ENCODE data around the gene RABGAP1. TPM values are rescaled to one million over a fixed set of nuclear protein-coding genes. Genes with fewer than 3 reads are reported as not detected.
A peak's percentile ranks its signal among the peaks of the same experiment; 100 is the strongest.

Gene RABGAP1
- total RNA-seq, 2 donors from 2014 or later: 26.3 to 30.8 TPM

DNA sequence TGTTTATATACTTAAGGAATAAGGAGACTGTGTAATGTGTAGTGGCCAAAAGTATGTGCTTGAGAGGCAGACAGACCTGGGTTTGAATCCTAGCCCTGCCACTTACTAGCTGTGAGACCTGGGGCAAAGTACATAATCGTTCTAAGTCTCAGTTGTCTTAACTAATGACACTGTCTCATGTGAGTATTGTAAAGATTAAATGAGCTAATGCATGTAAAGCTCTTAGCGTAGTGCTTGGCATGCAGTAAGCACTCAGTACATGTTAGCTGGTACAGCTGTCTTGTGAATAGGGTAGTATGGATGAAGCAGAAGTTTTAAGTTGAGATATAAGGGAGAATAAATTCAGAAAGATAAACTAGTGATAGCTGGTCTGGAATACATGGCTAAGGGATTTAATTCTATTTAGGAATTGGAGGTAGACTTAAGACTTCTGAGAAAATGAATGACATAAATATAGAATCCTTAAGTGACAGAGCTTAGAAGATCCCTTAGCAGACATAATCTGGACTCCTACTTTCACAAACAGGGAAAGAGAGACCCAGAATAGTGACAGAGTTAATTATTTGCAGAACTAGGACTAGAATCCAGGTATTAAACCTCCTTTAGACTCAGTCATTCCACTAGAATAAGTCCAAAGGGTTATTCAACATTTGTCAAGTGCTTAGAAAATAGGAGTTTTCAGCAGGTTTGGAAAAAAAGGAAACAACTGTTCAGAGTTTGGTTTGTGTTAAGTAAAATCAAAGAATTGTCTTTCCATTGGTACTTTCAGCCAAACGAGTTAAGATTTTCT lies 105.8 kb downstream of the RABGAP1 start:
- peaks cover 0 to 11% of the 10 kb centered on the region in 2 donors for H3K4me1 ChIP-seq
- DNase-seq (ENCODE audit: low spot score): no peak
- H3K36me3 ChIP-seq: no peaks in the 10 kb centered on the region
- TF ChIP-seq, protein P1, sequence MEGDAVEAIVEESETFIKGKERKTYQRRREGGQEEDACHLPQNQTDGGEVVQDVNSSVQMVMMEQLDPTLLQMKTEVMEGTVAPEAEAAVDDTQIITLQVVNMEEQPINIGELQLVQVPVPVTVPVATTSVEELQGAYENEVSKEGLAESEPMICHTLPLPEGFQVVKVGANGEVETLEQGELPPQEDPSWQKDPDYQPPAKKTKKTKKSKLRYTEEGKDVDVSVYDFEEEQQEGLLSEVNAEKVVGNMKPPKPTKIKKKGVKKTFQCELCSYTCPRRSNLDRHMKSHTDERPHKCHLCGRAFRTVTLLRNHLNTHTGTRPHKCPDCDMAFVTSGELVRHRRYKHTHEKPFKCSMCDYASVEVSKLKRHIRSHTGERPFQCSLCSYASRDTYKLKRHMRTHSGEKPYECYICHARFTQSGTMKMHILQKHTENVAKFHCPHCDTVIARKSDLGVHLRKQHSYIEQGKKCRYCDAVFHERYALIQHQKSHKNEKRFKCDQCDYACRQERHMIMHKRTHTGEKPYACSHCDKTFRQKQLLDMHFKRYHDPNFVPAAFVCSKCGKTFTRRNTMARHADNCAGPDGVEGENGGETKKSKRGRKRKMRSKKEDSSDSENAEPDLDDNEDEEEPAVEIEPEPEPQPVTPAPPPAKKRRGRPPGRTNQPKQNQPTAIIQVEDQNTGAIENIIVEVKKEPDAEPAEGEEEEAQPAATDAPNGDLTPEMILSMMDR (IDR thresholded peaks at IDR 0.05): no peak
- no peak overlapping the region for H3K4me3 ChIP-seq
- H3K27me3 ChIP-seq: no peaks in the 10 kb centered on the region
- H3K9me3 ChIP-seq: no peaks in the 10 kb centered on the region
- H3K27ac ChIP-seq: peak overlapping the region in 1 of 2 donors; percentile 22

DNA sequence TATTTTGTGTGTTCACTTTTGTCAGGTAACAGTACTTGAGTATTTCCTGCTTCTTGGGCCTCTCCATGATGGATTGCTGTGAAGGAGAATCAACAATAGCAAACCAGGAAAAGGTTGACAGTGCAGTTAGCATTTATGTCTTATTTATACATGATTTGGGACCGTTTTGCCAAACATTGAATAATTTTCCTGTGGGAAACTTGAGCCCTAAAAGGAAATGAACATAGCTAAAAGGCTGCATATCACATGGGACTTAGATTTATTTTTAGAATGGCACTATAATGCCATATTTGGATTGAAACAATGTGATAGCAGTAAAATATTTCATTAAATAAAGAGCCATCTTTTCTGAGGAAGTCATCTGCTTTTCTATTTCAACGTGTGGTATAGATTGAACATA lies 107.9 kb downstream of the RABGAP1 start:
- no peak overlapping the region for H3K4me3 ChIP-seq
- peak overlapping the region in 1 of 2 donors; percentile 62 for H3K27ac ChIP-seq
- no peak for DNase-seq (ENCODE audit: low spot score)
- H3K27me3 ChIP-seq: no peaks in the 10 kb centered on the region
- H3K9me3 ChIP-seq: no peaks in the 10 kb centered on the region
- TF ChIP-seq, protein P1 (IDR thresholded peaks at IDR 0.05): no peak
- H3K4me1 ChIP-seq: peaks cover 0 to 14% of the 10 kb centered on the region in 2 donors
- H3K36me3 ChIP-seq: no peaks in the 10 kb centered on the region

DNA sequence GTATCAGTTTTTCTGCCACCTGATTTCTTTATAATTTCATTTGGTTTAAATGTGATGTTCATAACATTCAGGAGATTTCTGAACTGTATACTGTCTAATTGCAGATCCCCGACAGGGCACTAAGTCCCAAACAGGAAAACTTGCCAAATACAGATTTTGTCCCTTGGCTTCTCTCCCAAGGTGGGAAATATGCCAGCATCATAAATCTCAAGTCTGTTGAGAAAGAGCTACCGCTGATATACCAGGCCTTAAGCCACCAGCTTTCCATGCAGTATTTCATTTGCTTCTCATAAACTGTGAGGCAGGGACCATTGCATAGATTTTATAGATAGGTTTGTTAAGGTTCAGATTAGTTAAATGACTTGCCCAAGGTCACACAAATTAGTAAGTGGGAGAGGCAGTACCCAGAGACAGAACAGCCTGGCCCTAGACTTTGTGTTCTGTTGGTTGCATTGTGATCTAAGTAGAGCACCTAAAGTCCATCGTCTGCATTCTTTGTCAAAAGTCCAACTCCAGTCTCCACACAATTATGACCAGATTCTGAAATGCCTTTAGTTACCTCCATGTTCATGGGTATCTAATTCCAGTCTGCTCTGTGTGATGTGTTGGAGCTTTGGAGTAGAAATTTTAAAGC lies 108.9 kb downstream of the RABGAP1 start:
- DNase-seq (ENCODE audit: low spot score): no peak
- peaks cover 0 to 19% of the 10 kb centered on the region in 2 donors for H3K4me1 ChIP-seq
- no peaks in the 10 kb centered on the region for H3K9me3 ChIP-seq
- H3K27me3 ChIP-seq: no peaks in the 10 kb centered on the region
- H3K36me3 ChIP-seq: no peaks in the 10 kb centered on the region
- peak overlapping the region; percentile 15 to 62 for H3K27ac ChIP-seq
- TF ChIP-seq, protein P1 (IDR thresholded peaks at IDR 0.05): no peak
- no peak overlapping the region for H3K4me3 ChIP-seq

DNA sequence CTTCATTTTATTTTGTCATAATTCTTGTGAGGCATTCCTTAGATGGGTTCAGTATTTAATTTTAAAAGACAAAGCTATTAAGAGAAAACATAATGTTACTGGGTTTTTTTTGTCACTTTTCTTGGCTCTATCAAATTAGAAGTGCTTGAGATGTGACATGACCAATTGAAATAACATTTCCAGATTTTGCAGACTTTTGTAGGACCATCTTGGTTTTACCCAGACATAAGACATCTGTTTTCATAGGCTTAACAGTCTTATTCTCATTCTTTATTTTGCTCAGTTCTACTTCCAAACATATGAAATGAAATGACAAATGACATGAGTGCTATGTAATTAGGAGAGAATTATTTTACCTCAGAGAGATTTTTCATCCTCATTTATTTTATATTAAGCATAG lies 112.2 kb downstream of the RABGAP1 start:
- no peak overlapping the region for H3K4me3 ChIP-seq
- no peaks in the 10 kb centered on the region for H3K27me3 ChIP-seq
- TF ChIP-seq, protein P1 (IDR thresholded peaks at IDR 0.05): no peak
- no peaks in the 10 kb centered on the region for H3K36me3 ChIP-seq
- DNase-seq (ENCODE audit: low spot score): no peak
- no peaks in the 10 kb centered on the region for H3K9me3 ChIP-seq
- no peak overlapping the region for H3K27ac ChIP-seq
- peaks cover 0 to 19% of the 10 kb centered on the region in 2 donors for H3K4me1 ChIP-seq

DNA sequence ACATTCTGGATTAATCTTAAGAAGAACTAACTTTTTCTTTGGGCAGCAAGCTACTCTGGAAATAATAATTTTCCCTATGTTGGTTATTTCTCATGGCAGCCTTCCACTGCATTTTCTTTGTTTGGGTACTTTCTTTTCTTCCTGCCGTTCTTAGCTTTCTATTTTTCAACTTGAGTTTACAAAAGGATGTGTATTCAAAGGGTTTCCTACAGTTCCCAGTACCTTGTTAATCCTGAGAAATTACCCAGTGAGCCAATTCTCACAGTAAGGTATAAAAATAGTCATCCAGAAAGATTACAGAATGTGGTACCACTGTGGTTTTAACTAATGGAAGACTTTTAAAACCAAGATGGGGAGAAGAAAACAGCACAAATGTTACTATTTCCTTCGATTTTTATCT lies 112.9 kb downstream of the RABGAP1 start:
- no peak for DNase-seq (ENCODE audit: low spot score)
- Histone ChIP-seq H3K4me3 (no peak overlapping the region), H3K27me3 (no peaks in the 10 kb centered on the region), H3K27ac (no peak overlapping the region), H3K9me3 (no peaks in the 10 kb centered on the region), H3K36me3 (no peaks in the 10 kb centered on the region), H3K4me1 (peaks cover 0 to 17% of the 10 kb centered on the region in 2 donors)
- TF ChIP-seq, protein P1 (IDR thresholded peaks at IDR 0.05): no peak

All from right atrium auricular region (tissue), 2 donors.